HFF-Myc (cell line): ENCODE measurements around the gene ZNG1B.
"Not testable (repeated sequence)": the region's sequence is repeated elsewhere in the genome, so short reads cannot be mapped to it uniquely, and the experiment has no call there.

Experiments used
- DNase-seq: peaks from one replicate; pipeline ENCODE4 v3.0.0-alpha.2; 2011; ENCODE audit warnings: low read depth; ENCODE audit errors: extremely low read depth
- H3K4me3 ChIP-seq: replicated peaks from 2 replicates; pipeline ENCODE4 v1.5.1; 2011; ENCODE audit warnings: low read depth, mild to moderate bottlenecking, control low read depth, low read length
- CTCF ChIP-seq: IDR thresholded peaks from 2 replicates; pipeline ENCODE4 v1.5.1; 2012; ENCODE audit warnings: mild to moderate bottlenecking, low read depth, low read length, control low read depth; ENCODE audit errors: missing control alignments

ZNG1B gene

GRCh38 chr2:113437508-113438465, at the start of gene ZNG1B:
Gene ZNG1B (plus strand): TSS chr2:113437691. CDS start chr2:113437869, 178 bp downstream.
- not testable (repeated sequence) for DNase-seq
- H3K4me3 ChIP-seq: peak within 1 kb of the TSS; percentile 56

- peak; percentile 46 for DNase-seq
- peak; percentile 78 for TF ChIP-seq CTCF
- no peak overlapping the region for H3K4me3 ChIP-seq
These were observed 47.2 kb upstream of the ZNG1B start for GRCh38 chr2:113390124-113390849.

GRCh38 chr2:113391073-113391472, 46.4 kb upstream of the ZNG1B start:
- no peak for DNase-seq
- no peak overlapping the region for H3K4me3 ChIP-seq
- TF ChIP-seq CTCF: no peak

GRCh38 chr2:113406114-113406513, 31.4 kb upstream of the ZNG1B start:
- no peak for DNase-seq
- no peak for TF ChIP-seq CTCF
- H3K4me3 ChIP-seq: no peak overlapping the region

GRCh38 chr2:113407446-113408099, 29.9 kb upstream of the ZNG1B start:
- TF ChIP-seq CTCF: peak; percentile 30
- DNase-seq: no peak
- H3K4me3 ChIP-seq: no peak overlapping the region

GRCh38 chr2:113411725-113412352, 25.7 kb upstream of the ZNG1B start:
- not testable (repeated sequence) for DNase-seq, H3K4me3 ChIP-seq

GRCh38 chr2:113412774-113413173, 24.7 kb upstream of the ZNG1B start:
- H3K4me3 ChIP-seq, DNase-seq: not testable (repeated sequence)

GRCh38 chr2:113431773-113432172, 5.7 kb upstream of the ZNG1B start:
- DNase-seq, H3K4me3 ChIP-seq: not testable (repeated sequence)

GRCh38 chr2:113433468-113433867, 4.0 kb upstream of the ZNG1B start:
- DNase-seq, H3K4me3 ChIP-seq: not testable (repeated sequence)

GRCh38 chr2:113465770-113466169, 28.3 kb downstream of the ZNG1B start:
- DNase-seq, H3K4me3 ChIP-seq: not testable (repeated sequence)

GRCh38 chr2:113476688-113477368, 39.3 kb downstream of the ZNG1B start:
- DNase-seq, H3K4me3 ChIP-seq: not testable (repeated sequence)

GRCh38 chr2:113496527-113496926, 59.0 kb downstream of the ZNG1B start:
- H3K4me3 ChIP-seq, DNase-seq: not testable (repeated sequence)
